Neural cell (in vitro differentiated cells): ENCODE measurements around the gene MRNIP. TPM values are rescaled to one million over a fixed set of nuclear protein-coding genes. Genes with fewer than 3 reads are reported as not detected.
A peak's percentile ranks its signal among the peaks of the same experiment; 100 is the strongest.

Source experiments
- H2AFZ ChIP-seq: fragments of 200-600, 300-800 bp; sonication (generic), shearing (Covaris generic); 2 replicates; pipeline ENCODE4 v1.6.0; 2014; ENCODE audit warnings: low read depth, mild to moderate bottlenecking, antibody characterized with exemption, low read length, moderate library complexity
- H3F3A ChIP-seq: fragments of 200-600 bp; shearing (Covaris generic); 2 replicates; pipeline ENCODE4 v1.6.1; 2016; ENCODE audit warnings: mild to moderate bottlenecking, moderate library complexity, mixed read lengths, antibody characterized with exemption, low read length; ENCODE audit not compliant: insufficient read depth, poor library complexity, severe bottlenecking
- H3K27ac ChIP-seq: fragments of 200-600, 300-800 bp; sonication (generic), shearing (Covaris generic); 2 replicates; pipeline ENCODE4 v1.5.1; 2014; ENCODE audit warnings: mild to moderate bottlenecking, low read length, moderate library complexity
- H3K27me3 ChIP-seq: fragments of 300-800, 200-600 bp; sonication (generic), shearing (Covaris generic); 2 replicates; pipeline ENCODE4 v1.6.0; 2014; ENCODE audit warnings: mild to moderate bottlenecking, low read depth, low read length, moderate library complexity; ENCODE audit not compliant: insufficient read depth
- H3K36me3 ChIP-seq: fragments of 300-800, 200-600 bp; sonication (generic), shearing (Covaris generic); 2 replicates; pipeline ENCODE4 v1.5.1; 2014; ENCODE audit warnings: mild to moderate bottlenecking, antibody characterized with exemption, low read length, moderate library complexity; ENCODE audit not compliant: insufficient read depth
- H3K4me2 ChIP-seq: fragments of 300-800, 200-600 bp; sonication (generic), shearing (Covaris generic); 2 replicates; pipeline ENCODE4 v1.6.0; 2014; ENCODE audit warnings: mild to moderate bottlenecking, low read length
- H3K4me3 ChIP-seq: fragments of 300-800, 200-600 bp; sonication (generic), shearing (Covaris generic); 2 replicates; pipeline ENCODE4 v1.5.1; 2014; ENCODE audit warnings: mild to moderate bottlenecking, low read length, moderate library complexity
- H3K79me2 ChIP-seq: fragments of 200-600 bp; shearing (Covaris generic); replicated peaks from 2 replicates; pipeline ENCODE4 v1.6.0; 2014; ENCODE audit warnings: mild to moderate bottlenecking, low read length, moderate library complexity; ENCODE audit not compliant: insufficient read depth
- H3K9ac ChIP-seq: fragments of 300-800, 200-600 bp; sonication (generic), shearing (Covaris generic); 2 replicates; pipeline ENCODE4 v1.6.1; 2016; ENCODE audit warnings: mild to moderate bottlenecking, low read length, mixed read lengths
- H3K9me2 ChIP-seq: fragments of 200-600 bp; shearing (Covaris generic); 2 replicates; pipeline ENCODE4 v1.6.1; 2016; ENCODE audit warnings: mild to moderate bottlenecking, low read length, mixed read lengths; ENCODE audit not compliant: insufficient read depth
- H3K9me3 ChIP-seq: fragments of 200-600, 300-800 bp; sonication (generic), shearing (Covaris generic); 2 replicates; pipeline ENCODE4 v1.6.1; 2016; ENCODE audit warnings: mild to moderate bottlenecking, mixed run types, low read length, moderate library complexity, mixed read lengths
- H4K20me1 ChIP-seq: fragments of 200-600 bp; shearing (Covaris generic); 2 replicates; pipeline ENCODE4 v1.6.1; 2016; ENCODE audit warnings: mild to moderate bottlenecking, mixed run types; ENCODE audit not compliant: insufficient read depth
- EP300 ChIP-seq: fragments of 450-650 bp; conservative IDR thresholded peaks from 2 replicates; pipeline ENCODE4 v1.6.1; 2014; ENCODE audit warnings: antibody characterized with exemption, mild to moderate bottlenecking, moderate library complexity; ENCODE audit not compliant: poor library complexity, severe bottlenecking
- EZH2 ChIP-seq: fragments of 200-600, 300-800 bp; shearing (Covaris generic), sonication (generic); IDR thresholded peaks from 2 replicates; pipeline ENCODE4 v1.6.1; 2014; ENCODE audit warnings: antibody characterized with exemption, low read length, borderline replicate concordance, mild to moderate bottlenecking; ENCODE audit not compliant: insufficient read depth, poor library complexity, severe bottlenecking
- MXI1 ChIP-seq: fragments of 450-650 bp; conservative IDR thresholded peaks from 2 replicates; pipeline ENCODE4 v1.6.1; 2014; ENCODE audit warnings: antibody characterized with exemption, mild to moderate bottlenecking; ENCODE audit not compliant: poor library complexity, severe bottlenecking
- POLR2AphosphoS5 ChIP-seq: IDR thresholded peaks from 2 replicates; pipeline ENCODE4 v1.6.1; 2012
- RAD21 ChIP-seq: fragments of 450-650 bp; conservative IDR thresholded peaks from 2 replicates; pipeline ENCODE4 v1.6.1; 2014; ENCODE audit warnings: antibody characterized with exemption, mild to moderate bottlenecking, moderate library complexity
- SMC3 ChIP-seq: fragments of 450-650 bp; conservative IDR thresholded peaks from 2 replicates; pipeline ENCODE4 v1.6.1; 2014; ENCODE audit warnings: antibody characterized with exemption, mild to moderate bottlenecking, moderate library complexity; ENCODE audit not compliant: poor library complexity
- TAF1 ChIP-seq: IDR thresholded peaks from 2 replicates; pipeline ENCODE4 v1.6.1; 2012; ENCODE audit warnings: low read depth
- polyA plus RNA-seq: library from polyadenylated mRNA; depleted of rRNA; stranded (reverse); fragments of >200 nt; gene quantifications from 2 replicates; pipeline ENCODE4 v1.2.3, GENCODE V29; 2014
- TF ChIP-seq, protein P1 (sequence below): fragments of 450-650 bp; IDR thresholded peaks from 2 replicates; pipeline ENCODE4 v1.5.1; 2014; ENCODE audit warnings: antibody characterized with exemption, mild to moderate bottlenecking, moderate library complexity; ENCODE audit not compliant: poor library complexity, severe bottlenecking
- TF ChIP-seq, protein P2 (sequence below): IDR thresholded peaks from 2 replicates; pipeline ENCODE4 v1.6.1; 2012; ENCODE audit warnings: borderline replicate concordance

Gene MRNIP
- polyA plus RNA-seq, 1 donor from 2014 or later, result 121 TPM

DNA sequence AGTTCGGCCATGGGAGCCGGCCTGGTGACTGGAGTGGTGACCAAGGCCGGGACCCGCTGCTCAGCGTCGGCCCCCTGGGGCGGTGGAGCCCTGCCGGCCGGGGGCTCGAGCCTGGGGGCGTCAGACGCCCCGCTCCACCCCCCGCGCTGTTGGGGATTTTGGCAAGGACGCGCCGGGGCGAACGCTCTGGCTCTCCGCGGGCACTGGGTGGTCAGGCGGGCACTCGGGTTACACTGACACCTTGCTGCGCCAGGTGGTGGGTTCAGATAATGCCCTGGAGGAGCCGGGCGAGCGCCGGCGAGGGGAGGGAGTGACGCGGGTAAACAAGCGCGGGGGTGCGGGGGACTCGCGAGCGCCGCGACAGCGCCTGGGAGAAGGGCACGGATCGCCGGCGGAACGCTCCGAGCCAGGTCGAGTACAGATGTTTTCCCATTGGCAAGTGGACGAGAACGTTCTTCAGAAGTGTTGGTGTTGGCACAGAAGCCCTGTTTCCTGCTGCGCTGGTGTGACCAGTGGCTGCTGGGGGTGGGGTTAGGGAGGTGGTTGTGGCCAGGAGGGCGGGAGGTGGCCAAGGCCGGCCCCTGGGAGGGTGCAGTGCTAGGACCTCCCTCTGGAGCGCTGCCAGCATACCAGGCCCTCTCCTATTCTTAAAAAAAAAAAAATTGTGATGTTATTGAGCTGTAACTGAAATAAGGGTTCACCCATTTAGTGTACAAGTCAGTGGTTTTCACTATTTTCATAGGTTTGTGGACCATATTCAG is 37.1 kb downstream of the MRNIP start:
- H3K79me2 ChIP-seq, result peaks cover 12% of the 10 kb centered on the region
- H2AFZ ChIP-seq, result no peak overlapping the region
- peak overlapping the region; percentile 75 for H3K4me2 ChIP-seq
- no peaks in the 10 kb centered on the region for H3K9me2 ChIP-seq
- H3K36me3 ChIP-seq, result no peaks in the 10 kb centered on the region
- peak overlapping the region; percentile 92 for H3K9ac ChIP-seq
- TF ChIP-seq EZH2, result no peak
- no peak for TF ChIP-seq MXI1
- peak; percentile 63 for TF ChIP-seq POLR2AphosphoS5
- TF ChIP-seq, protein P1, sequence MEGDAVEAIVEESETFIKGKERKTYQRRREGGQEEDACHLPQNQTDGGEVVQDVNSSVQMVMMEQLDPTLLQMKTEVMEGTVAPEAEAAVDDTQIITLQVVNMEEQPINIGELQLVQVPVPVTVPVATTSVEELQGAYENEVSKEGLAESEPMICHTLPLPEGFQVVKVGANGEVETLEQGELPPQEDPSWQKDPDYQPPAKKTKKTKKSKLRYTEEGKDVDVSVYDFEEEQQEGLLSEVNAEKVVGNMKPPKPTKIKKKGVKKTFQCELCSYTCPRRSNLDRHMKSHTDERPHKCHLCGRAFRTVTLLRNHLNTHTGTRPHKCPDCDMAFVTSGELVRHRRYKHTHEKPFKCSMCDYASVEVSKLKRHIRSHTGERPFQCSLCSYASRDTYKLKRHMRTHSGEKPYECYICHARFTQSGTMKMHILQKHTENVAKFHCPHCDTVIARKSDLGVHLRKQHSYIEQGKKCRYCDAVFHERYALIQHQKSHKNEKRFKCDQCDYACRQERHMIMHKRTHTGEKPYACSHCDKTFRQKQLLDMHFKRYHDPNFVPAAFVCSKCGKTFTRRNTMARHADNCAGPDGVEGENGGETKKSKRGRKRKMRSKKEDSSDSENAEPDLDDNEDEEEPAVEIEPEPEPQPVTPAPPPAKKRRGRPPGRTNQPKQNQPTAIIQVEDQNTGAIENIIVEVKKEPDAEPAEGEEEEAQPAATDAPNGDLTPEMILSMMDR, result peak; percentile 22
- no peaks in the 10 kb centered on the region for H3F3A ChIP-seq
- H3K27ac ChIP-seq, result peak overlapping the region; percentile 80
- H3K4me3 ChIP-seq, result peak overlapping the region; percentile 99
- H3K9me3 ChIP-seq, result no peaks in the 10 kb centered on the region
- H4K20me1 ChIP-seq, result no peaks in the 10 kb centered on the region
- peaks cover 4% of the 10 kb centered on the region for H3K27me3 ChIP-seq

DNA sequence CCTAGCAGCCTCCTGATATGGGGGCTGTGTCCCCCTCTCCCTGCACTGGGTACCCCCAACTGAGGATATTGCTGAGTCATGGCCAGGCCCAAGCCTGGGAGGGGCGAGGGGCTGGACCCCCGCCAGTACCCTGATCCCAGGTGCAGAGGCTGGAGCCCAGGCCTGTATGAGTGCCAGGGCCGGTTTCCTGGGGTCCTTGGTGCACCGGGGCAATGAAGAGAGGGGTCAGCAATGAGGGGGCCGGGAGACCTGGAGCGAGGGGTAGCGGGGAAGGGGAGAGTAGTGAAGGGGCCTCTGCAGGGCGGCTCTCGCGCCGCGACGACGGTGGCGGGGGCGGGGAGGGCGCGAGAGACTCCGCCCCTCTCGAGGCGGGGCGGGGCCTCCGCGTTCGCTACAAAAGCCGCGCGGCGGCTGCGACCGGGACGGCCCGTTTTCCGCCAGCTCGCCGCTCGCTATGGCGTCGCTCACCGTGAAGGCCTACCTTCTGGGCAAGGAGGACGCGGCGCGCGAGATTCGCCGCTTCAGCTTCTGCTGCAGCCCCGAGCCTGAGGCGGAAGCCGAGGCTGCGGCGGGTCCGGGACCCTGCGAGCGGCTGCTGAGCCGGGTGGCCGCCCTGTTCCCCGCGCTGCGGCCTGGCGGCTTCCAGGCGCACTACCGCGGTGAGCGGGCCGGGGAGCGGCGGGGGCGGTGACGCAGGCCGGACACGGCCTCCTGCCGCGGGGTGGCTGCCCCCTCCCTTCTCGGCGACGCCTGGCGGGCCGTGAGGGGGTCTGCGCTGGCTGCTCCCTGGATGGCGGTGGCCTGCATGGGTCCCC is 37.9 kb downstream of the MRNIP start, which contains the start of gene SQSTM1:
TSS of gene SQSTM1 (plus strand) at position 423 of the 815 bp plus-strand sequence. CDS start at position 455, 32 bp downstream.
- peaks cover 4% of the 10 kb centered on the region for H3K27me3 ChIP-seq
- peak within 1 kb of the TSS; percentile 92 for H3K9ac ChIP-seq
- H3K79me2 ChIP-seq, result peaks cover 12% of the 10 kb centered on the region
- peak within 1 kb of the TSS; percentile 80 for H3K27ac ChIP-seq
- H3K9me2 ChIP-seq, result no peaks in the 10 kb centered on the region
- peak within 1 kb of the TSS; percentile 99 for H3K4me3 ChIP-seq
- no peaks in the 10 kb centered on the region for H3K9me3 ChIP-seq
- H2AFZ ChIP-seq, result no peak within 1 kb of the TSS
- TF ChIP-seq EZH2, result no peak
- TF ChIP-seq, protein P2, sequence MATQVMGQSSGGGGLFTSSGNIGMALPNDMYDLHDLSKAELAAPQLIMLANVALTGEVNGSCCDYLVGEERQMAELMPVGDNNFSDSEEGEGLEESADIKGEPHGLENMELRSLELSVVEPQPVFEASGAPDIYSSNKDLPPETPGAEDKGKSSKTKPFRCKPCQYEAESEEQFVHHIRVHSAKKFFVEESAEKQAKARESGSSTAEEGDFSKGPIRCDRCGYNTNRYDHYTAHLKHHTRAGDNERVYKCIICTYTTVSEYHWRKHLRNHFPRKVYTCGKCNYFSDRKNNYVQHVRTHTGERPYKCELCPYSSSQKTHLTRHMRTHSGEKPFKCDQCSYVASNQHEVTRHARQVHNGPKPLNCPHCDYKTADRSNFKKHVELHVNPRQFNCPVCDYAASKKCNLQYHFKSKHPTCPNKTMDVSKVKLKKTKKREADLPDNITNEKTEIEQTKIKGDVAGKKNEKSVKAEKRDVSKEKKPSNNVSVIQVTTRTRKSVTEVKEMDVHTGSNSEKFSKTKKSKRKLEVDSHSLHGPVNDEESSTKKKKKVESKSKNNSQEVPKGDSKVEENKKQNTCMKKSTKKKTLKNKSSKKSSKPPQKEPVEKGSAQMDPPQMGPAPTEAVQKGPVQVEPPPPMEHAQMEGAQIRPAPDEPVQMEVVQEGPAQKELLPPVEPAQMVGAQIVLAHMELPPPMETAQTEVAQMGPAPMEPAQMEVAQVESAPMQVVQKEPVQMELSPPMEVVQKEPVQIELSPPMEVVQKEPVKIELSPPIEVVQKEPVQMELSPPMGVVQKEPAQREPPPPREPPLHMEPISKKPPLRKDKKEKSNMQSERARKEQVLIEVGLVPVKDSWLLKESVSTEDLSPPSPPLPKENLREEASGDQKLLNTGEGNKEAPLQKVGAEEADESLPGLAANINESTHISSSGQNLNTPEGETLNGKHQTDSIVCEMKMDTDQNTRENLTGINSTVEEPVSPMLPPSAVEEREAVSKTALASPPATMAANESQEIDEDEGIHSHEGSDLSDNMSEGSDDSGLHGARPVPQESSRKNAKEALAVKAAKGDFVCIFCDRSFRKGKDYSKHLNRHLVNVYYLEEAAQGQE, result peak; percentile 87
- peak; percentile 97 for TF ChIP-seq POLR2AphosphoS5
- TF ChIP-seq TAF1, result peak; percentile 79
- TF ChIP-seq EP300, result peak; percentile 36
- TF ChIP-seq MXI1, result peak; percentile 80
- TF ChIP-seq RAD21, result peak; percentile 37
- TF ChIP-seq SMC3, result no peak
- TF ChIP-seq, protein P1, result peak; percentile 41
- H3K4me2 ChIP-seq, result peak within 1 kb of the TSS; percentile 75
- no peaks in the 10 kb centered on the region for H3F3A ChIP-seq
- H4K20me1 ChIP-seq, result no peaks in the 10 kb centered on the region
- H3K36me3 ChIP-seq, result no peaks in the 10 kb centered on the region
